DMS 273 (cell line): ENCODE data around the gene ARHGAP32.

ENCODE experiments used
- DNase-seq: peaks from one replicate; lab custom pipeline; 2025; ENCODE audit not compliant: unreplicated experiment; lab: John Stamatoyannopoulos, UW

ARHGAP32 gene

GRCh38 chr11:129117595-129118350 lies 74.4 kb downstream of the ARHGAP32 start:
- peak; percentile 67 for DNase-seq

GRCh38 chr11:129115652-129116586 lies 76.2 kb downstream of the ARHGAP32 start:
- no peak for DNase-seq

GRCh38 chr11:129109701-129110100 lies 82.4 kb downstream of the ARHGAP32 start:
- DNase-seq = no peak

- DNase-seq = no peak
Observed at GRCh38 chr11:129106788-129107187, 85.3 kb downstream of the ARHGAP32 start.

GRCh38 chr11:129102756-129103155 lies 89.4 kb downstream of the ARHGAP32 start:
- no peak for DNase-seq

GRCh38 chr11:129102225-129102624 lies 89.9 kb downstream of the ARHGAP32 start:
- DNase-seq = no peak

GRCh38 chr11:129093283-129093682 lies 98.8 kb downstream of the ARHGAP32 start:
- DNase-seq = no peak

GRCh38 chr11:129090056-129090455 lies 102.1 kb downstream of the ARHGAP32 start:
- DNase-seq = no peak

- DNase-seq = no peak
Observed at GRCh38 chr11:129089279-129089678, 102.8 kb downstream of the ARHGAP32 start.

- no peak for DNase-seq
Observed at GRCh38 chr11:129086976-129087375, 105.1 kb downstream of the ARHGAP32 start.

- DNase-seq = no peak
Observed at GRCh38 chr11:129077191-129077590, 114.9 kb downstream of the ARHGAP32 start.

GRCh38 chr11:129075757-129076156 lies 116.4 kb downstream of the ARHGAP32 start:
- DNase-seq = no peak

GRCh38 chr11:129067454-129067853 lies 124.7 kb downstream of the ARHGAP32 start:
- no peak for DNase-seq

GRCh38 chr11:129066229-129066628 lies 125.9 kb downstream of the ARHGAP32 start:
- no peak for DNase-seq

GRCh38 chr11:129063118-129063517 lies 129.0 kb downstream of the ARHGAP32 start:
- no peak for DNase-seq

GRCh38 chr11:129061492-129062230 lies 130.5 kb downstream of the ARHGAP32 start:
- DNase-seq = no peak

GRCh38 chr11:129056916-129057315 lies 135.2 kb downstream of the ARHGAP32 start:
- DNase-seq = no peak

- no peak for DNase-seq
Observed at GRCh38 chr11:129055196-129055595, 136.9 kb downstream of the ARHGAP32 start.

GRCh38 chr11:129048911-129049310 lies 143.2 kb downstream of the ARHGAP32 start:
- no peak for DNase-seq

- no peak for DNase-seq
Observed at GRCh38 chr11:129045150-129045549, 147.0 kb downstream of the ARHGAP32 start.

- DNase-seq = no peak
Observed at GRCh38 chr11:129042503-129042902, 149.6 kb downstream of the ARHGAP32 start.
